Osteocyte (in vitro differentiated cells): ENCODE results near the gene NRP2. TPM values are rescaled to one million over a fixed set of nuclear protein-coding genes. Genes with fewer than 3 reads are reported as not detected.

Experiments used
- DNase-seq: peaks from one replicate; pipeline ENCODE4 v3.0.0; 2021; ENCODE audit warnings: mixed read lengths; ENCODE audit not compliant: unreplicated experiment; ENCODE audit errors: extremely low spot score
- H3K27ac Mint-ChIP-seq: one replicate; pipeline ENCODE4 v1.8.0; 2021; ENCODE audit warnings: mild to moderate bottlenecking, mixed read lengths; ENCODE audit not compliant: unreplicated experiment
- H3K27me3 Mint-ChIP-seq: one replicate; pipeline ENCODE4 v1.8.0; 2021; ENCODE audit warnings: mixed read lengths; ENCODE audit not compliant: unreplicated experiment
- H3K36me3 Mint-ChIP-seq: one replicate; pipeline ENCODE4 v1.8.0; 2021; ENCODE audit warnings: mixed read lengths; ENCODE audit not compliant: unreplicated experiment
- H3K4me1 Mint-ChIP-seq: one replicate; pipeline ENCODE4 v1.8.0; 2021; ENCODE audit warnings: mixed read lengths; ENCODE audit not compliant: unreplicated experiment
- H3K4me3 Mint-ChIP-seq: one replicate; pipeline ENCODE4 v1.8.0; 2021; ENCODE audit warnings: mild to moderate bottlenecking, moderate library complexity, mixed read lengths; ENCODE audit not compliant: unreplicated experiment
- H3K9me3 Mint-ChIP-seq: one replicate; pipeline ENCODE4 v1.8.0; 2021; ENCODE audit warnings: mixed read lengths; ENCODE audit not compliant: unreplicated experiment
- total RNA-seq: library from RNA; stranded (reverse); gene quantifications from 2 replicates; pipeline ENCODE4 v1.2.1, GENCODE V29; 2021
- TF ChIP-seq, protein P1 (sequence below): fragments of 200-600 bp; sonication (generic); IDR thresholded peaks from 2 replicates; pipeline ENCODE4 v1.5.0; 2021; ENCODE audit warnings: antibody characterized with exemption, mild to moderate bottlenecking, moderate library complexity

Gene NRP2
- total RNA-seq, 1 donor from 2014 or later: 52.4 TPM

DNA sequence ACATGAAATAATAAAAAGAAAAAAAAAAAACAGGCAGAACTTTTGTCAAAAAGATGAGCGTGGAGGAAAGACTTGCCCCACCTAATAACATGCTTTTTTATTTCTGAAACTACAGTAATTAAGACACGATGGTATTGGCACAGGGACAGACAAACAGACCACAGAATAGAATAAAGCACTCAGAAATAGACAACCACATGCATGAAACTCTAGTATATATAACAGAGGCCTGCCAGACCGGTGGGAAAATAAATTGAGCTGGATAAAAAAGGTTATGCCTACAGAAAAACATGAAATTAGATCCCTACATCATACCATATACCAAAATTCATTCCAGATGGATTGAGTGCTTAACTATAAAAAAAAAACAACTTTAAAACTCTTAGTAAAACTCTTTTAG, 163.1 kb downstream of the NRP2 start:
- DNase-seq: no peak
- no peaks in the 10 kb centered on the region for H3K9me3 Mint-ChIP-seq
- H3K4me3 Mint-ChIP-seq: no peak overlapping the region
- H3K27ac Mint-ChIP-seq: peak overlapping the region; percentile 63
- no peaks in the 10 kb centered on the region for H3K36me3 Mint-ChIP-seq
- TF ChIP-seq, protein P1, sequence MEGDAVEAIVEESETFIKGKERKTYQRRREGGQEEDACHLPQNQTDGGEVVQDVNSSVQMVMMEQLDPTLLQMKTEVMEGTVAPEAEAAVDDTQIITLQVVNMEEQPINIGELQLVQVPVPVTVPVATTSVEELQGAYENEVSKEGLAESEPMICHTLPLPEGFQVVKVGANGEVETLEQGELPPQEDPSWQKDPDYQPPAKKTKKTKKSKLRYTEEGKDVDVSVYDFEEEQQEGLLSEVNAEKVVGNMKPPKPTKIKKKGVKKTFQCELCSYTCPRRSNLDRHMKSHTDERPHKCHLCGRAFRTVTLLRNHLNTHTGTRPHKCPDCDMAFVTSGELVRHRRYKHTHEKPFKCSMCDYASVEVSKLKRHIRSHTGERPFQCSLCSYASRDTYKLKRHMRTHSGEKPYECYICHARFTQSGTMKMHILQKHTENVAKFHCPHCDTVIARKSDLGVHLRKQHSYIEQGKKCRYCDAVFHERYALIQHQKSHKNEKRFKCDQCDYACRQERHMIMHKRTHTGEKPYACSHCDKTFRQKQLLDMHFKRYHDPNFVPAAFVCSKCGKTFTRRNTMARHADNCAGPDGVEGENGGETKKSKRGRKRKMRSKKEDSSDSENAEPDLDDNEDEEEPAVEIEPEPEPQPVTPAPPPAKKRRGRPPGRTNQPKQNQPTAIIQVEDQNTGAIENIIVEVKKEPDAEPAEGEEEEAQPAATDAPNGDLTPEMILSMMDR: no peak
- H3K27me3 Mint-ChIP-seq: peaks cover 38% of the 10 kb centered on the region
- H3K4me1 Mint-ChIP-seq: peaks cover 23% of the 10 kb centered on the region
